Glutamatergic neuron (in vitro differentiated cells): ENCODE measurements around the gene TEX51. TPM values are rescaled to one million over a fixed set of nuclear protein-coding genes. Genes with fewer than 3 reads are reported as not detected.

ENCODE experiments used
- DNase-seq: peaks from one replicate; pipeline ENCODE4 v3.0.0; 2022
- H3K27ac Mint-ChIP-seq: one replicate; pipeline ENCODE4 v1.8.0; 2020; ENCODE audit warnings: mild to moderate bottlenecking, mixed read lengths, inconsistent platforms; ENCODE audit not compliant: unreplicated experiment
- H3K27me3 Mint-ChIP-seq: one replicate; pipeline ENCODE4 v1.8.0; 2020; ENCODE audit warnings: mild to moderate bottlenecking, moderate library complexity, mixed read lengths, inconsistent platforms; ENCODE audit not compliant: unreplicated experiment
- H3K36me3 Mint-ChIP-seq: one replicate; pipeline ENCODE4 v1.8.0; 2020; ENCODE audit warnings: mild to moderate bottlenecking, mixed read lengths, inconsistent platforms; ENCODE audit not compliant: unreplicated experiment
- H3K4me1 Mint-ChIP-seq: one replicate; pipeline ENCODE4 v1.8.0; 2020; ENCODE audit warnings: mild to moderate bottlenecking, low read depth, mixed read lengths, inconsistent platforms; ENCODE audit not compliant: unreplicated experiment
- H3K4me3 Mint-ChIP-seq: one replicate; pipeline ENCODE4 v1.8.0; 2020; ENCODE audit warnings: mild to moderate bottlenecking, mixed read lengths, inconsistent platforms; ENCODE audit not compliant: unreplicated experiment
- H3K9me3 Mint-ChIP-seq: one replicate; pipeline ENCODE4 v1.8.0; 2020; ENCODE audit warnings: mild to moderate bottlenecking, moderate library complexity, mixed read lengths, inconsistent platforms; ENCODE audit not compliant: unreplicated experiment
- CTCF ChIP-seq: fragments of 200-600 bp; sonication (generic); IDR thresholded peaks from one replicate; pipeline ENCODE4 v1.5.0; 2021; ENCODE audit not compliant: partially characterized antibody, unreplicated experiment
- total RNA-seq: library from RNA; stranded (reverse); fragmentation: NEBNext Ultra II Directional; extraction: Animal tissue kit (Norgen Biotek cat#: 25700); gene quantifications from one replicate; pipeline ENCODE4 v1.2.1, GENCODE V29; 2021; ENCODE audit not compliant: unreplicated experiment

Gene TEX51
- total RNA-seq, 1 donor from 2014 or later, result not detected

GRCh38 chr2:126876631-126877030, 22.1 kb upstream of the TEX51 start:
- Mint-ChIP-seq H3K27me3 (peaks cover 2% of the 10 kb centered on the region), H3K36me3 (peaks cover 16% of the 10 kb centered on the region), H3K27ac (no peak overlapping the region), H3K4me1 (no peaks in the 10 kb centered on the region), H3K9me3 (peaks cover 6% of the 10 kb centered on the region), H3K4me3 (no peak overlapping the region)
- no peak for TF ChIP-seq CTCF
- DNase-seq, result no peak

- no peak overlapping the region for H3K4me3 Mint-ChIP-seq
- H3K9me3 Mint-ChIP-seq, result peaks cover 6% of the 10 kb centered on the region
- no peak for DNase-seq
- H3K27me3 Mint-ChIP-seq, result peaks cover 2% of the 10 kb centered on the region
- TF ChIP-seq CTCF, result no peak
- H3K27ac Mint-ChIP-seq, result no peak overlapping the region
- H3K36me3 Mint-ChIP-seq, result peaks cover 16% of the 10 kb centered on the region
- H3K4me1 Mint-ChIP-seq, result no peaks in the 10 kb centered on the region
These were observed 21.6 kb upstream of the TEX51 start for GRCh38 chr2:126877041-126877440.

- DNase-seq, result no peak
- no peak overlapping the region for H3K27ac Mint-ChIP-seq
- H3K27me3 Mint-ChIP-seq, result peaks cover 2% of the 10 kb centered on the region
- no peak overlapping the region for H3K4me3 Mint-ChIP-seq
- no peak for TF ChIP-seq CTCF
- peaks cover 6% of the 10 kb centered on the region for H3K9me3 Mint-ChIP-seq
- peaks cover 16% of the 10 kb centered on the region for H3K36me3 Mint-ChIP-seq
- no peaks in the 10 kb centered on the region for H3K4me1 Mint-ChIP-seq
These were observed 20.7 kb upstream of the TEX51 start for GRCh38 chr2:126877861-126878565.

DNA sequence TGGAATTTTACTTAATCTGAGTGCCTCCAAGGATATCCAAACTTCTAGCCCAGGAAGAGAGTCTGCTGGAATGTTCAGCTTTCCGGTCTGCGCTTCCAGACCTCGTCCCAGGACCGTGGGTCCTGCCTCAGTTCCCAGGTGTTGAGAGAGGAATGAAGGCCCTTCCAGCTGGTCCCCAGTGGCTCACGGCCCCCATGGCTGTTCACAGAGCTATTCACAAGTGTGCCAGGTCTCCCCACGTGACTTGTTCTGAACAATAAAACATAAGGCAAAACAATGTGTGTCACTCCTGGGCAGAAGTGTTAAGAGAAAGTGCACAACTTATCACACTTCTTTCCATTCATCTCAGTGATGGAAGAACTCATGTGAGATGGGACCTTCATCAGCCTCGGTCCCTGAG, 20.1 kb upstream of the TEX51 start:
- Mint-ChIP-seq H3K9me3 (peaks cover 8% of the 10 kb centered on the region), H3K4me1 (no peaks in the 10 kb centered on the region), H3K27me3 (peaks cover 6% of the 10 kb centered on the region), H3K4me3 (no peak overlapping the region), H3K27ac (no peak overlapping the region), H3K36me3 (peaks cover 16% of the 10 kb centered on the region)
- no peak for DNase-seq
- TF ChIP-seq CTCF, result no peak

- DNase-seq, result no peak
- Mint-ChIP-seq H3K27me3 (peaks cover 6% of the 10 kb centered on the region), H3K4me1 (no peaks in the 10 kb centered on the region), H3K9me3 (peaks cover 8% of the 10 kb centered on the region), H3K36me3 (peaks cover 13% of the 10 kb centered on the region), H3K4me3 (no peak overlapping the region), H3K27ac (no peak overlapping the region)
- TF ChIP-seq CTCF, result no peak
These were observed 19.1 kb upstream of the TEX51 start for GRCh38 chr2:126879348-126880298.
